ENCODE measurements around the gene NID2. TPM values are rescaled to one million over a fixed set of nuclear protein-coding genes. Genes with fewer than 3 reads are reported as not detected.

Gene NID2
- total and polyA plus RNA-seq, 10 donors, result 0.33 to 10.8 (median 3.4) TPM

GRCh38 chr14:51981218-51981854, 87.5 kb downstream of the NID2 start:
- WGBS, 5 donors, result 62 to 92% (median 85%) methylated on average over 4 of the region's 4 CpGs
- TF ChIP-seq POLR2AphosphoS5 (IDR thresholded peaks at IDR 0.05) (no peak), POLR2A (IDR thresholded peaks at IDR 0.05) (no peak)
- TF ChIP-seq, protein P1, sequence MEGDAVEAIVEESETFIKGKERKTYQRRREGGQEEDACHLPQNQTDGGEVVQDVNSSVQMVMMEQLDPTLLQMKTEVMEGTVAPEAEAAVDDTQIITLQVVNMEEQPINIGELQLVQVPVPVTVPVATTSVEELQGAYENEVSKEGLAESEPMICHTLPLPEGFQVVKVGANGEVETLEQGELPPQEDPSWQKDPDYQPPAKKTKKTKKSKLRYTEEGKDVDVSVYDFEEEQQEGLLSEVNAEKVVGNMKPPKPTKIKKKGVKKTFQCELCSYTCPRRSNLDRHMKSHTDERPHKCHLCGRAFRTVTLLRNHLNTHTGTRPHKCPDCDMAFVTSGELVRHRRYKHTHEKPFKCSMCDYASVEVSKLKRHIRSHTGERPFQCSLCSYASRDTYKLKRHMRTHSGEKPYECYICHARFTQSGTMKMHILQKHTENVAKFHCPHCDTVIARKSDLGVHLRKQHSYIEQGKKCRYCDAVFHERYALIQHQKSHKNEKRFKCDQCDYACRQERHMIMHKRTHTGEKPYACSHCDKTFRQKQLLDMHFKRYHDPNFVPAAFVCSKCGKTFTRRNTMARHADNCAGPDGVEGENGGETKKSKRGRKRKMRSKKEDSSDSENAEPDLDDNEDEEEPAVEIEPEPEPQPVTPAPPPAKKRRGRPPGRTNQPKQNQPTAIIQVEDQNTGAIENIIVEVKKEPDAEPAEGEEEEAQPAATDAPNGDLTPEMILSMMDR (IDR thresholded peaks at IDR 0.05 in 8 of 11, conservative IDR thresholded peaks at IDR 0.05 in 3 of 11), result no peak
- intact Hi-C loops (cut with DNase I; ENCODE audit: low total_unique reads), result no loop called here
- no peaks in the 10 kb centered on the region for H3K36me3 ChIP-seq
- no peak overlapping the region for H3K27ac ChIP-seq
- H3K27me3 ChIP-seq (replicated peaks in 1 of 7), result no peaks in the 10 kb centered on the region
- no peak overlapping the region for H3K4me3 ChIP-seq
- peaks cover 0 to 11% (median 2%) of the 10 kb centered on the region in 8 donors for H3K9me3 ChIP-seq
- peaks cover 5 to 14% (median 7%) of the 10 kb centered on the region in 6 donors for H3K4me1 ChIP-seq
- DNase-seq, result no peak

DNA sequence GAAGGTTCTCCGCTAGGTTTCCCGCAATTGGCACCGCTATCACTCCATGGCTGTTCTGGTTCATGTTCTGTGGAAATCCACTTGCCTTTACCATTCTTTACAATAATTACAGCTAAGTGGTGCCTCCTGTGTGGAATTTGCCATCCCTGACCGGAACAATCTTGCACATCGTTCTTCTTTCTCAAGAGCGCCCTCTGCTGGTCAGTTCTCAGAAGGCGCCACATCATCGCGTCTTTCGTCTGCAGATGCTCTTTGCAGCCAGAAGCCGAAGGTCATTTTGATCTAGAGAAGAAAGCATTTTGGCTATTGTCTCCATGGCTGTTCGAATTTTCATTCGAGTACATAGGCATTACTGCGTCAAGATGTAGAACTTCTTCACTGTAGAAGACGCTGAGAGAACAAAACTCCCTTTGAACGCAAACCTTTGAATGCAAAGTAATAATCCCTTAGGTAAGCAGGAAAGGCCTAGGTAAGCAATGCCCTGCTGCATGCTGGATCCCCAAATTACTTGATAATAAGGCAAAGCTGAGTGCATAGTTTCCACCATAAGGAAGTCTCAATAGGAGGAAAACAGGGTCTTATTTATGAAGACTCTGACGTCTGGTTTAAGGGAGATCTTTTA, 89.7 kb downstream of the NID2 start:
- Histone ChIP-seq H3K36me3 (no peaks in the 10 kb centered on the region), H3K27ac (peak overlapping the region in 2 of 8 donors; percentile 5 to 9), H3K9me3 (peaks cover 0 to 9% (median 2%) of the 10 kb centered on the region in 8 donors), H3K4me1 (peaks cover 5 to 14% (median 7%) of the 10 kb centered on the region in 6 donors), H3K27me3 (replicated peaks in 1 of 7) (no peaks in the 10 kb centered on the region), H3K4me3 (no peak overlapping the region)
- intact Hi-C loops (cut with DNase I; ENCODE audit: low total_unique reads), result no loop called here
- TF ChIP-seq, protein P1 (IDR thresholded peaks at IDR 0.05 in 8 of 11, conservative IDR thresholded peaks at IDR 0.05 in 3 of 11), result peak; percentile 71 to 96 (median 88)
- no peak for TF ChIP-seq POLR2A (IDR thresholded peaks at IDR 0.05)
- TF ChIP-seq POLR2AphosphoS5 (IDR thresholded peaks at IDR 0.05), result peak in 1 of 3 donors; percentile 57
- 25 to 29% (median 28%) methylated on average over 17 of the region's 17 CpGs for whole genome bisulfite sequencing, 5 donors
- DNase-seq, result peak; percentile 89

GRCh38 chr14:51978681-51979085, 90.2 kb downstream of the NID2 start:
- 53 to 63% (median 59%) methylated on average over 2 of the region's 2 CpGs for WGBS, 5 donors
- Histone ChIP-seq H3K4me3 (no peak overlapping the region), H3K36me3 (no peaks in the 10 kb centered on the region), H3K9me3 (peaks cover 0 to 4% (median under 1%) of the 10 kb centered on the region in 8 donors), H3K4me1 (peaks cover 5 to 14% (median 7%) of the 10 kb centered on the region in 6 donors), H3K27ac (peak overlapping the region in 2 of 8 donors; percentile 5 to 9), H3K27me3 (replicated peaks in 1 of 7) (no peaks in the 10 kb centered on the region)
- TF ChIP-seq, protein P1 (IDR thresholded peaks at IDR 0.05 in 8 of 11, conservative IDR thresholded peaks at IDR 0.05 in 3 of 11), result no peak
- no peak for TF ChIP-seq POLR2AphosphoS5 (IDR thresholded peaks at IDR 0.05)
- intact Hi-C loops (cut with DNase I; ENCODE audit: low total_unique reads), result no loop called here
- DNase-seq, result no peak

DNA sequence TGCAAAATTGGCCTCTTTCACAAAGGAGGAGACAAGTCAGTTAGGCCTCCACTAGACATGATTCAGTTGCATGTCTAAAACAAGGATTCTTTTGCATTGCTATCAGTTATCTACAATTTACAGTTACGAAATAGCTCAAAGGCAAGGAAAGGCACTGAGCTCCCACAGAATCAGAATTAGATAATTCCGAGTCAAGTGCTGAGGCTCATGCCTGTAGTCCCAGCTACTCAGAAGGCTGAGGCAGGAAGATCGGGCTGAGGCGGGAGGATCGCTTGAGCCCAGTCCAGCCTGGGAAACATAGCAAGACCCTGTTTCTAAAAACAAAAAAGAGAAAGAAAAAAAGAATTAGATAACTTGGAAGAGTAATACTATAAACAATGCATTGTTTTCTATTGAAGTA, 91.8 kb downstream of the NID2 start:
- Histone ChIP-seq H3K27me3 (replicated peaks in 1 of 7) (no peaks in the 10 kb centered on the region), H3K27ac (no peak overlapping the region), H3K4me1 (peaks cover 5 to 14% (median 7%) of the 10 kb centered on the region in 6 donors), H3K9me3 (no peaks in the 10 kb centered on the region), H3K36me3 (no peaks in the 10 kb centered on the region), H3K4me3 (no peak overlapping the region)
- intact Hi-C loops (cut with DNase I; ENCODE audit: low total_unique reads), result no loop called here
- TF ChIP-seq POLR2AphosphoS5 (IDR thresholded peaks at IDR 0.05) (no peak), POLR2A (IDR thresholded peaks at IDR 0.05) (no peak)
- TF ChIP-seq, protein P1 (IDR thresholded peaks at IDR 0.05 in 8 of 11, conservative IDR thresholded peaks at IDR 0.05 in 3 of 11), result no peak
- no peak for DNase-seq
- 93 to 98% (median 96%) methylated on average over 5 of the region's 5 CpGs for WGBS, 5 donors

Measured in spleen (tissue), 11 donors.